ENCODE results near the gene KNDC1.

- TF ChIP-seq CTCF (IDR thresholded peaks at IDR 0.05) (no peak), POLR2A (IDR thresholded peaks at IDR 0.05) (no peak)
Measured at GRCh38 chr10:133166504-133166827, 6.4 kb downstream of the KNDC1 start.
